ENCODE data around the gene FSTL5. TPM values are rescaled to one million over a fixed set of nuclear protein-coding genes. Genes with fewer than 3 reads are reported as not detected.

Gene FSTL5
- total and polyA plus RNA-seq, 2 of the 8 experiments (the other 6 are each of a cell fraction or from before 2014, with no cell fraction given) = 0.09 to 0.32 TPM

GRCh38 chr4:162075726-162076125, 88.1 kb downstream of the FSTL5 start:
- Histone ChIP-seq H3K9me3 (ENCODE audit: insufficient read depth in 2 of 2, low read depth in 1 of 2, low read length in 1 of 2) (no peaks in the 10 kb centered on the region), H3K18ac (ENCODE audit: extremely low read depth, low read length) (no peak overlapping the region), H3K27me3 (replicated peaks in 1 of 4; ENCODE audit: control insufficient read depth in 3 of 4, extremely low read depth in 1 of 4, insufficient read depth in 3 of 4, low read length in 3 of 4) (no peaks in the 10 kb centered on the region), H2AFZ (ENCODE audit: low read length) (no peak overlapping the region), H3K56ac (replicated peaks; ENCODE audit: insufficient read length, low read depth, low read length) (no peak overlapping the region), H4K91ac (replicated peaks; ENCODE audit: insufficient read length, low read length) (no peak overlapping the region), H2AK5ac (ENCODE audit: low read depth, low read length) (no peak overlapping the region), H3K4ac (replicated peaks; ENCODE audit: insufficient read length, low read depth, low read length) (no peak overlapping the region), H2BK120ac (replicated peaks; ENCODE audit: low read depth, low read length) (no peak overlapping the region), H3K23ac (ENCODE audit: insufficient read length) (no peak overlapping the region), H2BK20ac (ENCODE audit: low read length) (no peak overlapping the region), H3K36me3 (ENCODE audit: control insufficient read depth in 2 of 4, insufficient read depth in 4 of 4, low read length in 3 of 4) (no peaks in the 10 kb centered on the region), H3K79me1 (ENCODE audit: low read depth, low read length) (no peaks in the 10 kb centered on the region), H4K5ac (ENCODE audit: insufficient read length, low read depth, low read length) (no peak overlapping the region), H3K79me2 (ENCODE audit: control insufficient read depth in 1 of 2, insufficient read depth in 2 of 2, low read length in 2 of 2) (no peaks in the 10 kb centered on the region), H3K9ac (replicated peaks in 1 of 4; ENCODE audit: extremely low read depth in 1 of 4, low read depth in 3 of 4, low read length in 3 of 4) (no peak overlapping the region), H3K14ac (ENCODE audit: insufficient read length) (no peak overlapping the region), H4K20me1 (replicated peaks in 1 of 2; ENCODE audit: control insufficient read depth in 1 of 2, insufficient read depth in 2 of 2, low read length in 2 of 2) (no peaks in the 10 kb centered on the region), H3K4me3 (ENCODE audit: extremely low read depth in 1 of 4, insufficient read depth in 2 of 4, low read depth in 3 of 4, low read length in 4 of 4) (no peak overlapping the region), H3K4me2 (ENCODE audit: insufficient read depth in 1 of 2, low read depth in 2 of 2, low read length in 2 of 2) (no peak overlapping the region), H3K27ac (ENCODE audit: low read depth, low read length) (no peak overlapping the region), H4K8ac (ENCODE audit: extremely low read depth, insufficient read depth, low read length) (no peak overlapping the region), H3K23me2 (ENCODE audit: low read depth, low read length) (no peaks in the 10 kb centered on the region), H3K4me1 (replicated peaks in 1 of 4; ENCODE audit: control insufficient read depth in 3 of 4, insufficient read depth in 4 of 4, low read length in 3 of 4) (no peaks in the 10 kb centered on the region), H2BK15ac (ENCODE audit: low read length) (no peak overlapping the region), H2BK5ac (ENCODE audit: low read depth, low read length) (no peak overlapping the region), H2BK12ac (ENCODE audit: low read depth, low read length) (no peak overlapping the region)
- DNase-seq (ENCODE audit: low read depth in 1 of 2, low spot score in 2 of 2) = no peak
- 94% methylated on average over 2 of the region's 2 CpGs; no CpG with 5 or more reads in 1 of the 2 experiments for WGBS, 2 experiments (ENCODE audit: extremely low coverage in 1 of 2, insufficient coverage in 1 of 2, insufficient read length in 1 of 2, insufficient replicate concordance in 2 of 2, low coverage in 1 of 2, low lambda C conversion rate in 2 of 2, missing lambda C conversion rate in 1 of 2)
- POLR2A ChIA-PET (ENCODE audit: partially characterized antibody) = no interaction called here
- CTCF ChIA-PET (ENCODE audit: partially characterized antibody) = no interaction called here
- TF ChIP-seq CBX5 (IDR thresholded peaks at IDR 0.05; ENCODE audit: low read depth, low read length) (no peak), SIN3A (conservative IDR thresholded peaks at IDR 0.05 in 1 of 2, IDR thresholded peaks at IDR 0.05 in 1 of 2; ENCODE audit: low read depth in 1 of 2, low read length in 2 of 2) (no peak), SP4 (IDR thresholded peaks at IDR 0.05; ENCODE audit: low read length) (no peak), KDM1A (IDR thresholded peaks at IDR 0.05; ENCODE audit: borderline replicate concordance, low read length) (no peak), MAX (IDR thresholded peaks at IDR 0.05) (no peak), CREB1 (IDR thresholded peaks at IDR 0.05) (no peak), HDAC6 (IDR thresholded peaks at IDR 0.05; ENCODE audit: low read depth, low read length) (no peak)
- FAIRE-seq = no peak

Data from H1 (cell line).